Breast epithelium (tissue), 3 donors: ENCODE data around the gene ARMH1.

Experiments used
- POLR2A ChIP-seq: fragments of 450-650 bp; IDR thresholded peaks from one replicate; pipeline ENCODE4 v1.6.1; 2016; ENCODE audit warnings: antibody characterized with exemption, mild to moderate bottlenecking, moderate library complexity
- POLR2AphosphoS5 ChIP-seq, 3 donors: sonication (generic); formaldehyde crosslinking; IDR thresholded peaks; one replicate each; pipeline ENCODE4 v1.6.1; 2017; ENCODE audit warnings: antibody characterized with exemption in 3 of 3
- TF ChIP-seq, protein P1 (sequence below), 3 donors: fragments of 450-650 bp; IDR thresholded peaks; one replicate each; pipeline ENCODE4 v1.5.1; 2016 to 2017; ENCODE audit warnings: antibody characterized with exemption in 3 of 3, mild to moderate bottlenecking in 3 of 3, moderate library complexity in 3 of 3

DNA sequence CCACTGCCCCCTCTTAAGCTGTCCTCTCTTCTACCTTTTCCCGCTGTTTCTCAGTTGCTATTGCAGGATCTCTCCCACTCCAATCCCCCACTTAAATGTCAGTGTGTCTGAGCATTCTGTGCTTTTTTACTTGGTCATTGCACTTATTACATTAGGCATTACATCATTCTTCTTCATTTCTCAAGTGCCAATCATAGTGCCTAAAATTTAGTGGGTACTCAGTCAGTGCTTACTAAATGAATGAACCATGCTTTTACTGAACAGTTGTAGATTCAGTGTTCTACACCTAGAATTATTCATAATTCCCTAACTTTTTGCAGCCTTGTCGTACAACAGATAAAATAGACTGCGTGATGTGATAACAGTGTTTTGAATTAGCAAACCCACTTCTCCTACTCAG, 19.4 kb downstream of the ARMH1 start:
- TF ChIP-seq, protein P1, sequence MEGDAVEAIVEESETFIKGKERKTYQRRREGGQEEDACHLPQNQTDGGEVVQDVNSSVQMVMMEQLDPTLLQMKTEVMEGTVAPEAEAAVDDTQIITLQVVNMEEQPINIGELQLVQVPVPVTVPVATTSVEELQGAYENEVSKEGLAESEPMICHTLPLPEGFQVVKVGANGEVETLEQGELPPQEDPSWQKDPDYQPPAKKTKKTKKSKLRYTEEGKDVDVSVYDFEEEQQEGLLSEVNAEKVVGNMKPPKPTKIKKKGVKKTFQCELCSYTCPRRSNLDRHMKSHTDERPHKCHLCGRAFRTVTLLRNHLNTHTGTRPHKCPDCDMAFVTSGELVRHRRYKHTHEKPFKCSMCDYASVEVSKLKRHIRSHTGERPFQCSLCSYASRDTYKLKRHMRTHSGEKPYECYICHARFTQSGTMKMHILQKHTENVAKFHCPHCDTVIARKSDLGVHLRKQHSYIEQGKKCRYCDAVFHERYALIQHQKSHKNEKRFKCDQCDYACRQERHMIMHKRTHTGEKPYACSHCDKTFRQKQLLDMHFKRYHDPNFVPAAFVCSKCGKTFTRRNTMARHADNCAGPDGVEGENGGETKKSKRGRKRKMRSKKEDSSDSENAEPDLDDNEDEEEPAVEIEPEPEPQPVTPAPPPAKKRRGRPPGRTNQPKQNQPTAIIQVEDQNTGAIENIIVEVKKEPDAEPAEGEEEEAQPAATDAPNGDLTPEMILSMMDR (IDR thresholded peaks at IDR 0.05), result no peak
- TF ChIP-seq POLR2A (no peak), POLR2AphosphoS5 (IDR thresholded peaks at IDR 0.05) (no peak)
